Left ventricle myocardium superior (tissue), 1 donor: ENCODE data around the gene NOL9. TPM values are rescaled to one million over a fixed set of nuclear protein-coding genes. Genes with fewer than 3 reads are reported as not detected.
"Not testable (repeated sequence)": the region's sequence is repeated elsewhere in the genome, so short reads cannot be mapped to it uniquely, and the experiment has no call there.

ENCODE experiments used
- ATAC-seq: fragments of 200-7000 bp; cut with Tn5 transposase; one replicate; pipeline ENCODE4 v1.9.1; 2020; ENCODE audit warnings: mild to moderate bottlenecking, moderate library complexity
- DNase-seq: peaks from one replicate; pipeline ENCODE4 v3.0.0-alpha.2; 2020
- intact Hi-C: fragments of 100-400 bp; cut with micrococcal nuclease; formaldehyde crosslinking; loops from one replicate; pipeline ENCODE4 v1.11.0; 2022
- long read RNA-seq: library from polyadenylated mRNA; unstranded; transcript quantifications from one replicate; pipeline ENCODE4 v2.0.0, GENCODE V29; 2021
- total RNA-seq: library from RNA; stranded (reverse); fragmentation: NEBNext Ultra II Directional; extraction: Animal tissue kit (Norgen Biotek cat#: 25700); gene quantifications from one replicate; pipeline ENCODE4 v1.2.1, GENCODE V29; 2021
- donor health status: DM: no; HTN: yes; CAD: no; lungs with severe emphysema.

NOL9 gene
- 12.9 TPM for total RNA-seq
- long read RNA-seq, full-length matches to known transcripts, result 3 of 6 reads
- long read RNA-seq, partial matches to known transcripts, result 0 of 6 reads
- long read RNA-seq, other reads (novel, unspliced or antisense), result 3 of 6 reads

DNA sequence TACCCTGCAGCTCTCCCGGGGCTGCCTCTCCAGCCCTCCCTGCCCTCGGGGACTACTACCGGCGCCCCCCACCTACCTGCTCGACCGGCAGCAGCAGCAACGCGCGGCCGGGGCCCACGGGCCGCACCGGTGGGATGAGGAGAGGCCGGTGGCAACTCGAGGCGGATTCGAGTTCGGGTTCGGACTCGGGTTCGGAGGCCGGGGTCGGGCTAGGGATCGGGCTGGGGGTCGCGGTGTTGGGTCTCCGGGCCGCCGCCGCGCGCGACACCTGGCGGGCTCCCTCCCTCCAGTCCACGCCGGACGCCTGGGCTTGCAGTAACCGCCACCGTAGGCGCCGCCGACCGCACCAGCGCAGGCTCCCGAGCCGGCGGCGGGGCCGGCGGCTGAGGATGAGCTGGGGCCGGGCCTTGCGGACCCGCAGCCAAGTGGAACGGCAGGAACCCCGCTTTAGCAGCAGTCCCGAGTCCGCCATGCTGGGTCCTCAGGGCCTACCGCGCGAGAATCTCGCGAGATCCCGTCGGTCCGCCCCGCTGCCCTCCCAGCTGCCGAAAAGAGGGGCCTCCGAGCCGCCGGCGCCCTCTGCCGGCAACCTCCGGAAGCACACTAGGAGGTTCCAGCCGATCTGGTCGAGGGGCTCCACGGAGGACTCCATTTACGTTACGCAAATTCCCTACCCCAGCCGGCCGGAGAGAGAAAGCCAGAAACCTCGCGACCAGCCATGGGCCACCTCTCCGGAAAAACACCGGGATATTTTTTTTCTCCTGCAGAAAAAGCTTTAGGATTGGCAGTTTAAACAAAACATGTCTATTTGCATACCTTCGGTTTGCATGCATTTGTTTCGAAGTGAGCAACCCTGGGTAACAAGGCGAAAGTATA lies at the start of gene NOL9:
NOL9 (minus strand) TSS at position 483 of the 876 bp plus-strand sequence; CDS start at position 472, 11 bp downstream.
- ATAC-seq (peak; percentile 98), DNase-seq (peak; percentile 98)
- intact Hi-C loops, result loop anchor here (5.0 kb wide), 1 partner anchor 67 kb away; no protein-coding TSS in a partner anchor

DNA sequence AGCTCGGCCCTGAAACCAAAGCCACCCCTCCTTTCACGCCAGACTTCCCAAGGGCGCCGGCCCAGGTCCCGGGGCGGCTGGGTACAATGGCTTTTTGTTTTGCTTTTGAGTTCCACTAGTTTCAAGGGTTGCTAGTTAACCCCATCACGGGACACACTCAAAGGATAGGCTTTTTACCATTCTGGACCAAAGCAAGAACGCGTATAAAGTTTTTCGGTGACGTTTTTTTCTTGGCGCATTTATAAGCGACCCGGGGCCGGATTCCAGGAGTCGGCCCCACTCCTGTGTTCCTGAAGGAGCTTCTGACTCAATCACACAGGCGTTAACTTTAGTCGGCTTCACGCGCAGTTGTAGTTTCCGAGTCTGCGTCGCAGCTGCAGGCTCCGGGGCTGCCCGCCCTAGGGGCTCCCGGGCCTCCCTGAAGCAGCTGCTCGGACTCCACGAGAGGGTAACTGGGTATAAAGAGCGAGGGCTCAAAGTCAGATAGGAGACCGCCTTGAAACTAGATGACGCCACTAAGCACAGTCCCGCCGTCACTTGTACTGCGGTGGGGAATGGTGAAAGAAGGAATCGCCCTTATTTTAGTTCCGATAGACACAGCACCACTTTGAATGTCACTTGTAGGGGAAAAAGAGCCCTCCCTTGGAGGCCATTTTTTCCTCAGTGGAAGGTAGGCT lies 49.1 kb upstream of the NOL9 start:
- peak; percentile 26 for ATAC-seq
- peak; percentile 73 for DNase-seq
- intact Hi-C loops, result no loop called here

GRCh38 chr1:6602669-6603237 lies 48.4 kb upstream of the NOL9 start, which contains the start of gene KLHL21:
Gene KLHL21 (minus strand): TSS chr1:6602869. CDS start chr1:6602817, 52 bp downstream.
- ATAC-seq (peak; percentile 81), DNase-seq (peak; percentile 96)
- intact Hi-C loops, result no loop called here

DNA sequence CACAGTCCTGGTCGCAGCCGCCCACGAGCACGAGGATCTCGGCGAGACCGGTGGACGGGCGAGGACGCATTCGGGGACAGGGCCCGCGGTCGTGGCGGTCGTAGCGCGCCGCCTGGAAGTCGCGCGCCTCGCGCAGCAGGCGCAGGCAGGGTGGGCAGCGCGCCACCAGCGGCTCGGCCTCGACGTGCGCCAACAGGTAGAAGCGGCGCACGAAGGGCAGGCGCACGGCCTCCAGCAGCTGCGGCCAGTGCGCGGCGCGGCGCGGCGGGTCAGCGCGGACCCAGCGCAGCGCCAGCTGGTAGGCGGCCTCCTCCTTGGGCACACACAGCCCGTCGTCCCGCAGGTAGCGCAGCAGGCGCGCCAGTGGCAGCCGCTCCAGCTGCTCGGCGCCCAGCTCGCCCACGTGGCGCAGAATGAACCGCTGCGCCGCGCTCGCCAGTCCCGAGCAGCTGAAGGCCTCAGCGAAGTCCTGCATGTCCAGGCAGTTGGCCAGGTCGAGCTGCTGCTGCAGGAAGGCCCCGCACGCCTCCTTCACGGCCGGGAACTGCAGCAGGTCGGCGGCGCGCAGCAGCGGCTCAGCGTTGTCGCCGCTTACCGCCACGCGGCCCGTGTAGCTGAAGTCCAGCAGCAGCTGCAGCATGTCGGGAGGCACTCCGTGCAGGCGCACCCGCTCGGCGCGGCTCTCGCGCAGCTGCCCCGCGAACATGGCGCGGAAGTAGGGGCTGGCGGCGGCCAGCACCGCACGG lies 47.8 kb upstream of the NOL9 start:
- peak; percentile 70 for DNase-seq
- intact Hi-C loops, result no loop called here
- ATAC-seq, result peak; percentile 21

- intact Hi-C loops, result no loop called here
- ATAC-seq, result peak; percentile 27
These were observed 47.0 kb upstream of the NOL9 start for GRCh38 chr1:6601049-6601922.

GRCh38 chr1:6600410-6601048 lies 46.2 kb upstream of the NOL9 start:
- intact Hi-C loops, result no loop called here
- DNase-seq, result peak; percentile 72
- peak; percentile 18 for ATAC-seq

More at GRCh38 chr1:6601049-6601922, 47.0 kb upstream of the NOL9 start:
- DNase-seq, result peak; percentile 70

GRCh38 chr1:6599991-6600390 lies 45.7 kb upstream of the NOL9 start:
- intact Hi-C loops, DNase-seq, ATAC-seq: not testable (repeated sequence)

- DNase-seq, result peak; percentile 40
These were observed 45.0 kb upstream of the NOL9 start for GRCh38 chr1:6599141-6599975.

DNA sequence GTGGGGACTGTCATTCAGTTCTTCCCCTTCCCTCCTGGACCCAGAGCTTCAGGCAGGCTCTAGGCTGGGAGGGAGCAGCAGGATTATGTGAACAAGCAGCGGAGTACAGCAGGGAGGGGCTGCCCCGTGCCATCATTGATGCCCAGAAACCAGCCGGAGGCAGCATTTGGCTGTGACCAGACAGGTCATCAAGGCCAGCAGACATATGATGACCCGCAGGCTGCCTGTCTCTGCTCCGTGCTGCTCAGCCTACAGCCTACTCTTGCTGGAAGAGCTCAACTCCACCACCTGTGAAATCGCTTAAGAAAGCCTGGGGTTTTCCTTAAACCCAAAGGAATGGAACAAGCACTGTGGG lies 43.4 kb upstream of the NOL9 start:
- DNase-seq (no peak), ATAC-seq (no peak)
- intact Hi-C loops, result no loop called here

More at GRCh38 chr1:6599141-6599975, 45.0 kb upstream of the NOL9 start:
- ATAC-seq, result no peak
- intact Hi-C loops, result no loop called here

DNA sequence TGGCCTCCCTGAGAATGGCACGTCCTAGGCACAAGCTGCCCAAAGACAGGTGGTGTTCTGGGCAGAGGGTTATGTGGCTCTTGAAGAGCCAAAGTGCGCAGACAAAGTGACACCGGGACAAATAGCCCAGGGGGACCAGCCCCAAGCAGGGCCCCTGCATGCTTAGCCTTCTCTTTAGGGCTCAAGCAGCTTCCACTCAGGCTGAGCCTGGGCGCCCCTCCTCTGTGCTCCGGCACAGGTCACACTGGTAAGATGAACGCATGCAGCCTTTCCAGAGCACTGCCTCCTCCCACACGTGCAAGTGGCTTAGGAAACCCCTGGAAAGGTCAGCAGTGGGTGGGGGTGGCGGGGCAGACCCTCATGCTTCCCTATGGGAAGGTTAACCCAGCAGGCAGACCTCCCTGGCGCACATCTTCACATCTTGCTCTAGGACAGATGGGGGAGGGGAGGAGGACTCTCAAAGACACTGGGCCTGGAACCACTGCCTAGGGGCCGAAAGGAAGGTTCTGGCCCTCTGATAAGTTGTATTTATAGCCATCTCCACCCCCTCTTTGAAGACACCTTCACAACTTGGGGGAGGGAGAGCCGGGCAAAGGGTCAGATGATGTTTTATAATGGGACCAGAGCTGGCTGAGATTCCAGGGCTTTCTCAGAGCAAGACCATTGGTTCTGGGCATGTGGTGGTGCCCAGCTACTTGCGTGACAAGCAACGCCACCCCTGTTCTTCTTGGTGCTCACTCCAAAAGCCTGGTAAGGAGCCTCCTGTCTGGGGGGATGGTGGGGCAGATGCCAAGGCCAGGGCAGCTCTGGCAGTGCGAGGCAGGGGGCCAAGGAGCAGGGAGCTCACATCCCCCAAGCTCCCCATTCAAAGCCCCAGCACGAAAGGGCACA lies 42.8 kb upstream of the NOL9 start:
- peak; percentile 39 for ATAC-seq
- DNase-seq, result no peak
- intact Hi-C loops, result no loop called here

DNA sequence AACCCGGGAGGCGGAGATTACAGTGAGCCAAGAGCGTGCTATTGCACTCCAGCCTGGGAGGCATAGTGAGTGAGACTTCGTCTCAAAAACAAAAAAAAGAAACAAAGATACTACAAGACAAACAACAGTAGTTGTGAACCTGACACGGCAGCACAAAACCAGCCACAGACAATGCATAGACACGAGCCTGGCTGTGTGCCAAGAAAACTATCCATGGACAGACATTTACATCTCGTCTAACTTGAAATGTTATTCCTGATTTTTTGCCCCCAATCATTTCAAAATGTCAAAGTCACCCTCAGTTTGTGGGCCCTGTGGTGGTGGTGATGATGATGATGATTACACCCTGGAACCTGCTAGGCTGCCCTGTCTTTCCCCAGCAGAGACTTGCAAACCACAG lies 42.0 kb upstream of the NOL9 start:
- DNase-seq (no peak), ATAC-seq (no peak)
- intact Hi-C loops, result no loop called here

DNA sequence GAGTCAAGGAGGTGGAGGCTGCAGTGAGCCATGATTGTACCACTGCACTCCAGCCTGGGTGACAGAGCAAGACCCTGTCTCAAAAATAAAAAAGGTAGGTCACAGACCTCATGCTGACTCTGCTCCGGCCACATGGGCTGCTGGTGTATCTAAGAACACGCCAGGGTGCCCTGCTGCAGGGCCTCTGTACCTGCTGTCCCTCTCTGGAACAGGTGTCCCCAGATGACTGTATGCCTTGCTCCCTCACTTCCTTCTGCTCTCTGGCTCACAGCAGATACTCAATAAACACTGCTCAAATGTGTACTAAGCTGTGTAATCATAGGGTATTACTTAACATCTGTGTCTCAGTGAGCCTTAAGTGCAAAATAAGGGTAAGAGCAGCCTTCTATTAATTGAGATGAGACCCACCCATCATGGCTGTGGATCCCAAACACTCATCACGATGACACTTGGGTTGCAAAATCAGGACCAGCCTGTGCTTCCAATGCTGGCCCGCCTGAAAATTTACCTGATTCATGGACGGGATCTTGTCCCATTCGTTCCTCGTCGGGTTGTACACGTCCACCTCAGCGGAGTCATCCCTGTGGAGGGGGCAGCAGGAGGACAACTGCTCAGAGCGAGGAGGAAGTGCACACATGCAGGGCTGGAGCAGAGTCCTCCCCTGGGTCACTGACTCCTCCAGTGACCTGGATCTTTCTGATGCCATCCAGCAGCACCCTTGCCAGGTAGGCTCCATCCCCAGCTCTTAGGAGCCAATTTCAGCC lies 40.8 kb upstream of the NOL9 start:
- intact Hi-C loops, result no loop called here
- DNase-seq (no peak), ATAC-seq (no peak)

DNA sequence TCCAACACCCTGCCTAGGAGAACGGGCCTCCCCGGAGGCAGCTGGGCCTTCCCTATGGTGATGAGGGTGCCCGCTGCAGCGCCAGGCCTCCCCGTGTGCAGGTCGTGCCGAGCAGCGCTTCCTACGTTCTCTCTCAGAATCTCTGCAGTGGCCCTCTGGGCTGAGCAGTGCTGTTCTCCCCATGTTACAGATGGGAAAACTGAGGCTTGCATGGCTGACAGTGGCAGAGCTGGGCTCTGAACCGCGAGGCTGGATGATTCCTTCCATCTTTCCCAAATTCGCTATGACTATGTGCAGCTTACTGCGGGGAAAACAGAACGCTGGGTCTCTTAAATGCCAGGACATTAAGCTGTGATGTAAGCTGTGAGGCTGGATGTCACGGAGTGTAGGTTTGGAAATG lies 39.5 kb upstream of the NOL9 start:
- intact Hi-C loops, result no loop called here
- no peak for ATAC-seq
- no peak for DNase-seq

GRCh38 chr1:6592865-6593593 lies 38.7 kb upstream of the NOL9 start:
- no peak for DNase-seq
- no peak for ATAC-seq
- intact Hi-C loops, result no loop called here
